ENCODE data around the gene CRIP1. TPM values are rescaled to one million over a fixed set of nuclear protein-coding genes. Genes with fewer than 3 reads are reported as not detected.

The CRIP1 gene
- total RNA-seq, 1 experiment from 2014 or later, result 6.9 TPM

- H3K4me3 Mint-ChIP-seq, result peak overlapping the region in 1 of 2 experiments; percentile 74; a peak in 2 of 5 replicates
- H3K36me3 Mint-ChIP-seq (ENCODE audit: insufficient read depth in 1 of 3, low read depth in 3 of 3), result no peaks in the 10 kb centered on the region
Observed at GRCh38 chr14:105480199-105480746, 6.4 kb upstream of the CRIP1 start.

More at GRCh38 chr14:105480199-105480746, 6.4 kb upstream of the CRIP1 start:
- H3K4me1 ChIP-seq (ENCODE audit: insufficient read depth, low read length), result no peaks in the 10 kb centered on the region; the same call in 1 of the 2 replicates
- H3K4me2 ChIP-seq (ENCODE audit: insufficient read depth, insufficient read length, low read length), result no peak overlapping the region
- H3K23me2 ChIP-seq (ENCODE audit: insufficient read length, low read depth, low read length, poor library complexity, severe bottlenecking), result peaks cover 11% of the 10 kb centered on the region
- H2BK15ac ChIP-seq (ENCODE audit: low read depth, low read length), result no peak overlapping the region
- no peak overlapping the region for H4K91ac ChIP-seq (ENCODE audit: insufficient read length, low read depth, low read length)
- H3K9me3 ChIP-seq (ENCODE audit: control insufficient read depth, low read depth, low read length), result no peaks in the 10 kb centered on the region
- H2AFZ ChIP-seq (ENCODE audit: low read length), result no peak overlapping the region
- H2BK20ac ChIP-seq (ENCODE audit: low read depth, low read length, poor library complexity, severe bottlenecking), result no peak overlapping the region
- no peak overlapping the region for H3K27ac Mint-ChIP-seq
- H3K14ac ChIP-seq (ENCODE audit: insufficient read depth, low read length), result no peak overlapping the region
- H3K27ac ChIP-seq (ENCODE audit: insufficient read length, low read depth, low read length), result no peak overlapping the region
- no peak overlapping the region for H4K8ac ChIP-seq (replicated peaks; ENCODE audit: insufficient read length, low read depth, low read length)
- no peak overlapping the region for H2BK12ac ChIP-seq (ENCODE audit: insufficient read length, low read depth, low read length)
- H2BK5ac ChIP-seq (ENCODE audit: insufficient read length, low read length), result no peak overlapping the region
- no peaks in the 10 kb centered on the region for H4K20me1 ChIP-seq (ENCODE audit: control insufficient read depth, insufficient read depth, insufficient read length)
- peaks cover 86% of the 10 kb centered on the region for H3K27me3 Mint-ChIP-seq (ENCODE audit: low read depth)
- no peak overlapping the region for H3K23ac ChIP-seq (ENCODE audit: insufficient read length, low read depth, low read length)
- no peak overlapping the region for H3K9ac ChIP-seq (ENCODE audit: extremely low read depth, insufficient read length, low read length)
- no peak for TF ChIP-seq CTCF (conservative IDR thresholded peaks at IDR 0.05)
- no peak overlapping the region for H3K56ac ChIP-seq (ENCODE audit: insufficient read length, low read depth, low read length)
- no peaks in the 10 kb centered on the region for H3K79me2 ChIP-seq (ENCODE audit: insufficient read depth, low read length)
- H3K4me1 Mint-ChIP-seq, result peaks cover 11 to 35% of the 10 kb centered on the region in 2 experiments
- no peak overlapping the region for H2BK120ac ChIP-seq (ENCODE audit: low read depth, low read length, poor library complexity, severe bottlenecking)
- H3K79me1 ChIP-seq (ENCODE audit: insufficient read depth, low read depth, low read length, poor library complexity, severe bottlenecking), result no peaks in the 10 kb centered on the region
- DNase-seq, result no peak
- no peak overlapping the region for H3K18ac ChIP-seq (ENCODE audit: insufficient read length, low read depth, low read length)
- H4K5ac ChIP-seq (ENCODE audit: insufficient read length, low read depth, low read length), result no peak overlapping the region
- no CpG with 5 or more reads among the region's 15 CpGs for WGBS (ENCODE audit: extremely low coverage, insufficient read length, low lambda C conversion rate)
- no peak overlapping the region for H2AK5ac ChIP-seq (ENCODE audit: insufficient read length, low read length)
- no peak overlapping the region for H3T11ph ChIP-seq (ENCODE audit: low read length)
- H3K4ac ChIP-seq (ENCODE audit: low read depth, low read length), result no peak overlapping the region
- H3K27me3 ChIP-seq (ENCODE audit: insufficient read depth, low read length), result peaks cover 35% of the 10 kb centered on the region
- peaks cover 0 to 3% of the 10 kb centered on the region in 2 experiments; a peak in 1 of 5 replicates for H3K9me3 Mint-ChIP-seq
